ENCODE data around the gene AQP5.

The AQP5 gene

DNA sequence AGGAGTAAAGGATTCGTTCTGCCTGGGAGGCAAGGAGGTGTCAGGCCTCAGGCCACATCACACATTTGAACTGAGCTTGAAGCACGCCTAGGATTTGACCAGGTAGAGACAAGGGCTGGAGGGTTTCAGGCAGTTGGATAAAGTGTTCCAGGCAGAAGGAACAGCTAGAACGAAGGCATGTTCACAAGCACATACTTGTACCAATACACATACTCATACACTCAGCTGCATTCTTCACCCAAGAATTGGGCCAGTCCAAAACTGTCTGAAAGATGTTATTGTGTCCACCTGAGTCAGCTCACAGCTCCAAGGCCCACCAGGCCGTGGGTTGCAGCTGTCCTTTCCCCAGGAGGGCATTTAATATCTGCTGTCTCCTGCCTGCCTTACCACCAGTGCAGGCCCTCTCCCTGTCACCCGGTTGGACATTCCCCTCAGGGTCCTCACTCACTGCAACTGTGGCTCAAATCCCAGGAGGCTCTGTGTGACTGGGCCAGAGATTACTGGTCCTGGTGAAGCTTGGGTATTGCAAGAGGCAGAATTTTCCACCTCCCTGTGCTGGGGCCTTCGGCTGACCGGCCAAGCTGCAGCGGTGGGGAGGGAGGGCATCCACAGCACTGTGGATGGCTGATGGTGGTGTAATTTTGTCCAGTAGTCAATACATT lies 23.9 kb upstream of the AQP5 start:
- TF ChIP-seq, protein P1, sequence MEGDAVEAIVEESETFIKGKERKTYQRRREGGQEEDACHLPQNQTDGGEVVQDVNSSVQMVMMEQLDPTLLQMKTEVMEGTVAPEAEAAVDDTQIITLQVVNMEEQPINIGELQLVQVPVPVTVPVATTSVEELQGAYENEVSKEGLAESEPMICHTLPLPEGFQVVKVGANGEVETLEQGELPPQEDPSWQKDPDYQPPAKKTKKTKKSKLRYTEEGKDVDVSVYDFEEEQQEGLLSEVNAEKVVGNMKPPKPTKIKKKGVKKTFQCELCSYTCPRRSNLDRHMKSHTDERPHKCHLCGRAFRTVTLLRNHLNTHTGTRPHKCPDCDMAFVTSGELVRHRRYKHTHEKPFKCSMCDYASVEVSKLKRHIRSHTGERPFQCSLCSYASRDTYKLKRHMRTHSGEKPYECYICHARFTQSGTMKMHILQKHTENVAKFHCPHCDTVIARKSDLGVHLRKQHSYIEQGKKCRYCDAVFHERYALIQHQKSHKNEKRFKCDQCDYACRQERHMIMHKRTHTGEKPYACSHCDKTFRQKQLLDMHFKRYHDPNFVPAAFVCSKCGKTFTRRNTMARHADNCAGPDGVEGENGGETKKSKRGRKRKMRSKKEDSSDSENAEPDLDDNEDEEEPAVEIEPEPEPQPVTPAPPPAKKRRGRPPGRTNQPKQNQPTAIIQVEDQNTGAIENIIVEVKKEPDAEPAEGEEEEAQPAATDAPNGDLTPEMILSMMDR (conservative IDR thresholded peaks at IDR 0.05; ENCODE audit: low read depth) = no peak
- CTCF ChIA-PET = interaction anchor here (0.6 to 1.0 kb wide), 3 partner anchors 70 to 1022 kb away, joined by 4 to 5 read pairs (median 4); no protein-coding TSS in a partner anchor
- DNase-seq (ENCODE audit: low spot score) = peak; percentile 36
- H3K27ac ChIP-seq = peak overlapping the region; percentile 75
- POLR2A ChIA-PET (ENCODE audit: low non-redundant PET) = no interaction called here

DNA sequence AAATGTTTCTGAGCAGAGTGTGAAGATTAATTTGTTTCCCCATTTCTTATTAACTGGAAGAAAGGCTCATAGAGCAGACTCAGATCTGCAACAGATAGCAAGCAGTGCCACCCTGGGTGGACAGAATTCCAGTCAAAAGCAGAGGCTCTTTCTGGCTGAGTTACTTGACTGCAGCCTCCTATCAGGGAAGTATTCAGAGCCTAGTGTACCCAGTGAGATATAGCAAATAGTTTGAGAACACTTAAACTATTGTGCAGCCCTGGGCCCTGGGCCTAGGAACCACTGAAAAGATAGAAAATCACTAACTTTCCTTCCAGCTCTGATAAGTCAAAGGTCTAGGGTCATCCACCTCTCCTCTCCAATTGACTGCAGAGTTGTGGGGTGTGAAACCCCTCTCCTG lies 22.4 kb upstream of the AQP5 start:
- no peak overlapping the region for H3K27ac ChIP-seq
- ChIA-PET POLR2A (ENCODE audit: low non-redundant PET) (no interaction called here), CTCF (interaction anchor here (0.6 kb wide), 1 partner anchor 11 kb away, joined by 4 read pairs; no protein-coding TSS in a partner anchor)
- DNase-seq (ENCODE audit: low spot score) = no peak
- TF ChIP-seq, protein P1 (conservative IDR thresholded peaks at IDR 0.05; ENCODE audit: low read depth) = no peak

DNA sequence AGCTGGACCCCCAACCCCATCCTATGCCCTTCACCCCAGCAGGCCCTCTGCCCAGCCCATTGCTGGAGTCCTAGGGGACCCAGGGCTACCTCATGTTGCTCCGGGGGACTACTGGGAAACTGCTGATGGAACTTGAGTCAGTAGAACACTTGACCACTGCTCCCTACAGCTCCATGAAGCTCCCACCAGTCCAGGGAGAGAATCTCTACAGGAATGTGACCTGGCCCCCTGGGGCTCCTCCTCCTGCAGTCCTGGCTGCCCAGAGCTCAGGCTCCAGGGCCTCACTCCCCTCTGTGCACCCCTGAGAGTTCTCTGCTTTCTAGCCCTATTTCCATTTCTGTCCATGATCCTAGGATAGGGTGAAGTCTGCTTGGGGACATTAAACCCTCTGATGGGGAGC lies 22.0 kb upstream of the AQP5 start:
- no peak overlapping the region for H3K27ac ChIP-seq
- CTCF ChIA-PET = interaction anchor here (0.6 kb wide), 1 partner anchor 12 kb away, joined by 4 read pairs; no protein-coding TSS in a partner anchor
- DNase-seq (ENCODE audit: low spot score) = no peak
- TF ChIP-seq, protein P1 (conservative IDR thresholded peaks at IDR 0.05; ENCODE audit: low read depth) = no peak
- POLR2A ChIA-PET (ENCODE audit: low non-redundant PET) = no interaction called here

DNA sequence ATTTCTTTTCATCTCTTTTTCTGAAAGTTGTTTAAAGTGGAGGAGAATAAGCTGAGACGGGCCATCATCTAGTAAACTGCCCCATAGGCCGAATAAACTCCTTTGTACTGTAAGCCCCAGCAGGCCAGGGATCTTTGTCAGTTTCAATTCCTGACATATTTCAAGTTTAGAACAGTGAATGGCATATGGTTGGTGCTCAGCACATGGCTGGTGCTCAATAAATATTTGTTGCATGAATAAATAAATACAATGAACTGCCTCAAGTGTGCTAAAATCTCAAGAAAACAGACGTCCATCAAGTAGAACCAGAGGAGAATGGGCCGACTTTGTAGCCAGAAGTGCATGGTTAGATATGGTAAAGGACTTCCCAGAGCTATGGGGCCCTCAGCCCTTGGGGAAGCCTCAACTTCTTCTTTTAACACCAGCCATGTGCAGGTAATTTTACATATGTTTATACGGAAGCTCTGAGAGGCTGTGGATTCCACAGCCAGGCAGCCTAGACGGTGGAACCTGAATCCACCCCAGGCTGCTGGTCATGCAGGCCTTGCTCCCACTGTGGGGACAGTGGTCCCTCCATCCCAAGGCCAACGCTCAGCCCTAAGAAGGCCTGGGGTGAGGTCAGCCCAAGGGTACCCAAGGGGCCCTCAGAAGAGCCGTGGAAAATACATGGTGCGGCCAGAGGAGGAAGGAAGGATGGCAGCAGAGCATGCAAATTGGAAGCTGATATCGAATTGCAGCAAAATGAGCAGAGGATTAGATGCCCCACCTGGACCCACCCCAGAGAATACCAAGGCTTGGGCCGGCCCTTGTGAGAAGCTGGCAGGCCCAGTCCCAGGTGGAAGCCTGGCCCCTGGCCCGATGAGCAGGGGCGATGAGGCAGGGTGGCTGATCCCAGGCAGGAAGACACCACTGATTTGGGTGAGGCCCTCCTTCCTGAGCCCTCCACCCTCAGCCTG lies 19.8 kb upstream of the AQP5 start:
- peak overlapping the region; percentile 25; the same call in 1 of the 2 replicates for H3K27ac ChIP-seq
- POLR2A ChIA-PET (ENCODE audit: low non-redundant PET) = no interaction called here
- CTCF ChIA-PET = no interaction called here

DNA sequence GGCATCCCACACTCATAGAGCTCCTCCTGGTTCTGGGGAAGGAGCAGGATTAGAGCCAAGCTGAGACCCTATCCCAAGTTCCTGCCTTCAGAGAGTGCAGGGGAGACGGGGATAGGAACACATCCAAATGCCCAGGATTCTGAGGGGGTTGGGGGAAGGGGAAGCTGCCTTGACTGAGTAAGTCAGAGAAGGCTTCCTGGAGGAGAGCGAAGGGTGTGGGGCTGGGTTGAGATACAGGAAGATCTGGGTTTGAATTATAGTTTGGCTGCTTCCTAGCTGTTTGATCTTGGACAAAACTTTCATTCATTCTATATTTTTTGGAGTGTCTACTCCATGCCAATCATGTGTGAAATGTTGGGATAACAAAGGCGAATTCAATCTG lies 19.2 kb upstream of the AQP5 start:
- POLR2A ChIA-PET (ENCODE audit: low non-redundant PET) = no interaction called here
- DNase-seq (ENCODE audit: low spot score) = no peak
- TF ChIP-seq, protein P1 (conservative IDR thresholded peaks at IDR 0.05; ENCODE audit: low read depth) = no peak
- CTCF ChIA-PET = interaction anchor here (1.3 kb wide), 1 partner anchor 75 kb away, joined by 6 read pairs; no protein-coding TSS in a partner anchor
- peak overlapping the region; percentile 25 for H3K27ac ChIP-seq

More for the DNA sequence above, 19.8 kb upstream of the AQP5 start:
- DNase-seq (ENCODE audit: low spot score) = no peak
- TF ChIP-seq, protein P1 (conservative IDR thresholded peaks at IDR 0.05; ENCODE audit: low read depth) = no peak

DNA sequence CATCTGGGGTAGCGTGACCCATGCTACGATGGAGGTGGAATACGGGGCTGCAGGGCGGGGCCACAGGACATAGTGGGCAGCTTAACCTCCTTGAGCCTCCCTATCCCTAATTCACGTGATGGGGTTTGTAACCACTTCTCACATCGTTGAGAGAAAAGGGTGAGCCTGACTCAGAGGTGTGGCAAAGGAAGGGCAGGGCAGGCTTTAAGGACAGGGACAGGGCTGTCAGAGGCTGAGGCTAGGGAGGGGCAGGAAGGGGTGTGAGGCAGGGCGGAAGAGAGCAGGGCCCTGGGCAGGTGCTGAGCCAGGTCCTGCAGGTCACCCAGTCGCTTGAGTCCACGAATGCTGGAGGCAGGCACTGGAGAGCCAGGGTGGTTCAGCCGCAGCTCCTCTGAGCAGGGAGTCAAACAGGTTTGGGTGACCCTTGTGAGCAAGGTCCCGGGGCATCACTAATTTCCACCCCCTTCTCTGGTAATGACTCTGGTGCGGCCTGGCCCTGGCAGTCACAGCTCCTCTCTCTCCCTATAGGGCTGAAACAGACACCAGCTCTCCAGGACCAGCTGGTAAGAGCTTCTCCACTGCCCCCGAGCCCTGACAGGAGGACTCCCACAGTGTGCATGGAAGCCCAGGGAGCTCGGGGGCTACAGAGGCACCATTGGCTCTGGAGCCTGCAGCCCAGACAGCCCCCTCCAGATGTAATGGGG lies 18.6 kb upstream of the AQP5 start:
- TF ChIP-seq, protein P1 (conservative IDR thresholded peaks at IDR 0.05; ENCODE audit: low read depth) = no peak
- ChIA-PET CTCF (interaction anchor here (0.5 to 1.3 kb wide), 2 partner anchors 60 to 76 kb away, joined by 5 to 6 read pairs; no protein-coding TSS in a partner anchor), POLR2A (ENCODE audit: low non-redundant PET) (no interaction called here)
- no peak for DNase-seq (ENCODE audit: low spot score)
- H3K27ac ChIP-seq = peak overlapping the region; percentile 25
